ENCODE data around the gene PLCB1.

PLCB1 gene

DNA sequence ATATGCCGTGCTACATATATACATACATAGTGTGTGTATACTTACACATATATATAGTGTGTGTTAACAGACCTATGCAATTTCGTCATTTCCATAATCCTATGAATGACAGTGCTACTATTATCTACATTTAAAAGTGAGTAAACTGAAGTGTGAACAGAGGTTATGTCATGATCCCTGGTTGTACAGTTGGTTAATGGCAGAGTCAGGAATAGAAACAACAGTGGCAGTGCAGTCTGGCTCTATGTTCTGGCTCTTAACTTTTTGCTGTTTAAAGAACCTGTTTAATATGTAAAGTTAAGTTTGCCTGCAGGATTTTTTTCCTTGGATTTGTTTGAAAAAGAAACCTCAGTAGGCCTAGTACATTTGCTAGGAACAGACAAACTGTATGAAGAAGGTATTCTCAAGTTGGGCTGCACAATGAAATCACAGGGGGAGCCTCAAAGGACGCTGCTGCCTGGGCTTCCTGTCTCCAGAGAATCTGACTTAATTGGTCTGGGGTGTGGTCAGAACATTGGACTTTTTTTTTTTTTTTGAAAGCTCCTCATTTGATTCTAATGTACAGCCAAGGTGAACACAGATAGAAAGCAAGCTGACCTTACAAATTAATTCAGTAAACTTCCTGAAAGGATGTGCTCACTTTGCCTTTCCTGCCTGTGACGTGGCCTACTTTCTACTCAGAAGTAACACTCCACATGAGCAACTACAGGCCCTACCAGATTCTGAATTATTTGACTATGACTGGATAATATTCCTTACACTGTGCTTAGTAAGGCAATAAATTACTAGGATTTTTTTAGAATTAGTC, 29.4 kb downstream of the PLCB1 start:
- no peak for DNase-seq

DNA sequence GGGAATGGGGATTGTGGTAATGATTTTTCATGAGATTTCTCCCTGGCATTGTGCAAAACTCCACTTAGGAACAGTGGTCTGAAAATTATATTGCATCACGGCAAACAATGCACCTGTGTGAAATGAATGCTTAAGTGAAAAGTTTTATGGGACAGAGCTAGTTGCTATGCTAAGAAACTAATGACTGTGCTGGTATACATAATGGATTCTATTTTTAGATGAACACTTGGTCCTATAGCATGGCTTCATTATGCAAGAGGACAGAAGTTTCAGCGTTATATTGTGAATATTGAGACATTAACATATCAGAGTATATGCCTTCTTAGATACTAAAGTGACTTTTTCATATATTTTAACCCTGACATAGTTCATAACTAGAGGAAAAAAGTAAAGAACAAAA, 30.5 kb downstream of the PLCB1 start:
- DNase-seq = no peak

DNA sequence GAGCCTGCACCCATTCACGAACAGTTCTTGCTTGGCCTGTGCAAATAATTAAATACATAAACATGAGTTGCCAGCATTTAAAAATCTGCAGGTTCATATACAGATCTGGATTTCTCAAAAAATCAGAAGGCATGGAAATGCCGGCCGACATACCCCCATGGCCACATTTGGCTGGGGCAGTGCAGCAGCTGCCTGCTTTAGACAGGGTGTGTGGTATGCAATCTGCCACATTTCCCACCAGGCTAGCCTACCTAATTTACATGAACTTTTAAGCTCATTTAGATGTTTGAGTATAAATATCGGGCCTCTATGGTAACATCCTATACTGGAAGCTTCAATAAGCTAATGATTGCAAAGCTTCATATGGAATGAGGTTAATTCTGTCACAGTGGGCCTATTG, 31.5 kb downstream of the PLCB1 start:
- no peak for DNase-seq

DNA sequence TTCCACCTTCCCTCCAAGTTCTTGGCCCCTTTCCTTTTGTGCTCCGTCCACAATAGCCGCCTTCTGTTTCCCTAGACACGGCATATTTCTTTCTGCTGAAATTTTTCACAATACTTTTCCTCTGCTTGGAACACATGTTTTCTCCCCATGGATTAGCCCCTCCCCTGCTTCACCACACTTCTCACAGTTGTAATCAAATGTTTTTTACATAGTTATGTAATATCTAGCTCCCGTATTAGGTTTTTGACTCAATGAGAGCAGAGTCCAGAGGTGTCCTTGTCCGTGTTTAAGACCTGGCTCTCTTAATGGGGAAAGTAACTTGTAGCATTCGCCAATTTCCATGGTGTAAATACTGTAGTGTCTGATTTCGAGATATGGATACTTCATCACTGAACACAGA, 34.7 kb downstream of the PLCB1 start:
- DNase-seq = no peak

DNA sequence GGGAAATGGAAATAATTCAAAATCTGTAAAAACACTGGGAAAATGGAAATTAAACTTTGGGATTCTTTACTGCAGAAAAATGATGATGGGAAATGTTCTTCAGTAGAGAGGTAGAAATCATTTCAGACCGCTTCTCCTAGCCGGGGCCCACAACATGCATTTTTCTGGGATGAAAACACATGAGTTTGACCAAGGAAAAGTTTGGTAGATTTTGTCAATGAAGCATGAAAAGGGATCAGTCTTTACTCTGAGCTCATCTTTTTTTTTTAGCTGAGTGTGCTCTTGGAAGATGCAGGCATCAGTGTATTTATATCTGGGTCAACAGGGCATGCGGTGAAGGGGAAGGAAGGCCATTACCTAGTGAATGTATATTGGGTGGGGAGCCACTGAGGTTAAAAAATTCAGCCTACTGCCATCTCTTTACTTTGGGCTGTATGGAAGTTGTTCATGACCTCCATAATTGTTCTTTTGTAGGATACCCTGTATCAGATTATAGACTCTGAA, 36.8 kb downstream of the PLCB1 start:
- DNase-seq = no peak

DNA sequence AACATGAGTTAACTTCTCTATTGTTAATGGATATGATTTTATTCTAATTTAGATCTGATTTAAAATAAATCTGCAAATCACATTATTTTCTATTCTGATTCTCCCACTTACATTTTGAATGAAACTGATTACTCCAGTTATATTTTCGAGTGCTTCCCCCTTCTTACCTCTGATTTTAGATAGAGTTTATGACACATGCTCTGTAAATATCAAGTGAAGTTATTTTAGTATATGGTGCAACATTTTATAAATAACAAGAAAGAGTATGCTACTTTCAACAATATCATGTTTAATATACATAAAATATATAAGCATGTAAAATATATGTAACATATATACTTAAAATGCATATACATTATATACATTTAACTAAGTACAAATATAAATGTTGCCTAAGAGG, 38.9 kb downstream of the PLCB1 start:
- no peak for DNase-seq

DNA sequence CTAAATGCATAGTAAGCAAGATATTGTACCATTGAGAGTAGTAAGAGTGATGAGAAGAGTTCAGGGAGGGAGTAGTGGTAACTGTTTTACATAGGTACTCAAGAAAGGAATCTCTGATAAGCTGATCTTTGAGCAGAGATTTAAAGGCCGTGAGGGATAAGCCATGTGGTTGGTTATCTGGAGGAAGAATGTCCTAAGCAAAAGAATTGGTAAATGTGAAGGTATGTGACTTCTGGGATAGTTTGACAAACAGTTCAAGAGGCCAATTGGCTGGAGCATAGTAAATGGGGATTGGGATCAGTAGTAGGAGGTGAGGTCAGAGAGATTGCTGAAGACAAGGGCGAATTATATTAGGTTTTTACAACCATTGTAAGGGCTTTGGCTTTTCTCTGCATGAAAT, 40.1 kb downstream of the PLCB1 start:
- DNase-seq = no peak

DNA sequence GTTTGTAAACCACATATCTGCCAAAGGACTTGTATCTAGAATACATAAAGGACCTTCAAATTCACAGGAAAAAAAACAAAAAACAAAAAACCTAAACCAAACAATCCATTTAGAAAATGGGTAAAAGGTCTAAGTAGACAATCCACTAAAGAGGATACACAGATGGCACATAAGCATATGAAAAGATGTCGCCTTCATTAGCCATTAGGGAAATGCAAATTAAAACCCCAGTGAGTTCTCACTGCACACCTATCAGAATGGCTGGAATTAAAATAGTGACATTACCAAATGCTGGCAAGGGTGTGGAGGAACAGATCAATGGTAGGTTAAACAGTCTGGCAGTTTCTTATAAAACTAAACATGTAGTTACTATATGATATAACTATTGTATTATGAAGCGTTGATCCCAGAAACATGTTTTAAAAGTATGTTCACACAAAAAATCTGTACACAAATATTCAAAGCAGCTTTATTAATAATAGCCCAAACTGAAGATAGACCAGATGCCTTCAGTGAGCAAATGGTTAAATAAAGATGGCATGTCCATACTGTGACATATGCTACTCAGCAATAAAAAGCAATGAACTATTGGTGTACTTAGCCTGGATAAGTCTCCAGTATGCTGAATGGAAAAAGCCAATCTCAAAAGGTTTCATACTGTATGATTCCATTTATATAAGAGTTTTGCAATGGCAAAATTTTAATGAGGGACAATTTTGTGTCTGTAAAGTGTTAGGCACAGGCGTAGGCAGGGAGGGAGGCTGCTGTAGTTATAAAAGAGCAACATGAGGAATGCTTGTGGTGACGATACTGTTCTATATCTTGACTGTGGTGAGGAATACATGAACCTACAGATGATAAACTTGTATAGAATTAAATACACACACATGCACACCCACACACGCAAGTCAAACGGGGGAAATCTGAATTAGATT, 43.9 kb downstream of the PLCB1 start:
- DNase-seq = no peak

DNA sequence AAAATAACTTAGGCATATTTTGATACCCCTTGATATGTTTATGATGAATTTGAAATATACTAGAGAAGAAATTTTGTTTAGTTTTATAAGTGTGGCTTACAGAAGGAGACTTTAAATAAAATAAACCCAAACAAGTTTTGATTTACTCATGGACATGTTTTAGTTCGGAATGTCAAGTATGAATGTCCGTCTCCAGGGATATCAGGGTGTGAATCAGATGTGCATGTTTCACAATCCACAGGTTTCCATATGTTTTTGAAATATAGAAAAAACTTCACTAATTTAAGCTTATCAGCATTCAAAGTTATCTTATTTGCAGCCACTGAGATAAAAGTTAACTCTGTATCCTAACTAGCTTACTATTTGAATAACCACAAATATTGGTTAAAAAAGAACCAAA, 51.5 kb downstream of the PLCB1 start:
- no peak for DNase-seq

DNA sequence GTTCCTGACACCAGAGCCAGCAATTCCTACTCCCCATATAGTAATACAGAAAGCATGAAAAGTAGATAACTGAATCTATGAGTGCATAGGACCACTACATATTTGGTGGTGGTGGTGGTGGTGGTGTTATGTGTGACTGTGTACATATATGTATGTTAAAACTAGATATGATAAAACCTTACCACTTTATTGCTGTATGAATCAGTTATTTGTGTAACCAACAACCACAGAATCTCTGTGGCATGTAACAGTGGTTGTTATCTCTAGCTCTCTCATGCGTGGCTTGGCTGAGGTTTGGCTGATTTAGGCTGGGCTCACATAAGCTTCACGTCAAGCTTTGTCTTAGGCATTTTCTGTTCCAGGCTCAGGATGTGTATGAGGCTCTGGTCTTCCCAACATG, 55.7 kb downstream of the PLCB1 start:
- no peak for DNase-seq

DNA sequence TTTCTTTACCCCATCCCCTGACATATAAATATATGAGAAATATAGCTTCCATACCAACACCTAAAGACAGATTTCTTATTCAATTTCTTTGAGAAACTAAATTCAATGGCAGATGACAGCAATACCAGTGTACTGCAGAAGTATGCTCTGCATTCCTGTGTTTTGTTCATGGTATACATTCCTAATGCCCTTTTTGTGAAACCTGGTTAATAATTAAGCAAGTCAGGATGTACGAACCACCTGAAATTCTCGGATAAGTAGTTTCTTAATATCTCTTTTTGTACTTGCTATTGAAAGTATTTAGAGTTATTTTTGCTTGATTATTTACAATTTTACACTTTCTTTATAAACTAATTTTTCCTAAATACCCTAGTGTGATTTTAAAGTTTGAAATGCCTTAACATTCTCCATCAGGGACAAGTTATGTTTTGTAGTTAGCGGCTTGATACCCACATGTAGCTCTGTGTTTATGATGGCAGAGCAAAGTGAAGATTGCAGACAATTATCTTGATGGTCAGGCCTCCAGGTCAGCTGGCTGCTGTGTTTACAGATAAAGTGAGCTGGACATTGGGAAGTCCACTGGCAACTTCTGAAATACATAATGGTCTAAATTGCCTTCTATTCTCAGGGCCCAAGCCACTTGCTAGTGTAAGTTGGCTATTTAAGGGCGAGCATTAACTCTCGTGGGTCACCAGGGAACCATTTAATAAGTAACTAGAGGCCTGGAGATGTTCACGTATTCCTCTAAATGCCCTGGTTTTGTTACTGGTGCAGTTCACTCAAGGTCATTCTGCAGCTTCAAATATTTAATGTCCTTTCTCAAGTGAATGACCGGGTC, 58.2 kb downstream of the PLCB1 start:
- DNase-seq = no peak

DNA sequence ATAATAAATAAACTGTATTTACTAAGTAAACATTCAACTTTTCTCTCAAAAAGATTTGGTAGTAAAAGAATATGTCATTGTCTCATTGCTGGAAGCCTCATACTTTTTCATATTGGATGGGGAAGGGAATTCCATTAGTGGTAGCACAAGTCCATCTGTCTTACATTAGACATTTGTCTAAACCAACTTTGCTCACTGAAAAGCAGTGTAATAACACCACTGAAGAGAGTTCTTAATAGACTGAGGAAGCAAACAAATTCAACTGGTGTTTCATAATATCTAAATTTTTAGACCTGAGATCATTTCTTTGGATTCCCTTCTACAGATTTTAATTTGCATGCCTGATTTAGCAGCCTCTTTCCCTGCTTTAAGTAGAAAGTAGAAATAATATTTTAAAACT, 62.7 kb downstream of the PLCB1 start:
- no peak for DNase-seq

DNA sequence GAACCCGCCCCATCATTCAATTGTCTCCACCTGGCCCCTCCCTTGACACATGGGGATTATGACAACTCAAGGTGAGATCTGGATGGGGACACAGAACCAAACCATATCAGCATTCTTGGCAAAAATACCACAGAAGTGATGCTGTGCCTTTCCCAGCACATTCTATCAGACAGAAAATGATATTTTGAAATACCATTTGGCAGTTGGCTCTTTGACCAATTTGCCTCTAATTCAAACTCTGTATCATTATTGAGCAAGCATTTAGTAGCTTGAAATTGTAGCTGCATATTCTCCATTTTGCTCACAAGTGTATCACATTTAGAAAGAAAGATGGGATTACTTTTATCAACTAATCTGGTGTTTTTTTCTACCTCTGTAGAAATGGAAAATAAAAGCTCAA, 64.0 kb downstream of the PLCB1 start:
- DNase-seq = no peak

DNA sequence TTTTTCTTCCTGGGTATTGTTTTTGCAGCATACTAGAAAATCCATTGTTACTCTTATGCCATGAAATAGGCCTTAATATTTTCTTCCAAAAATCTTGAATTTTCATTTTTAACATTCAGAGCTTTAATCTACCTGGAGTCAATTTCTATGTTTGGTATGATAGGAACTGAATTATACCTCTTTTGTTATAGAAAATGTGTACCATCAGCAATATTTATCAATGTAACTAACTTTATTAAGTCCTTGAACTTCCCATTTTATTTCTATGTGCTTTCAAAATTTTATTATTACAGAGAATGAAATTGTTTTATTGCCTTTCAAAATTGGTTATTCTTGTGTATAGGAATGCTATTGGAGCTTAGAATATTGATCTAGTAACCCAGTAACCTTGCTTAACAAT, 68.2 kb downstream of the PLCB1 start:
- DNase-seq = no peak

DNA sequence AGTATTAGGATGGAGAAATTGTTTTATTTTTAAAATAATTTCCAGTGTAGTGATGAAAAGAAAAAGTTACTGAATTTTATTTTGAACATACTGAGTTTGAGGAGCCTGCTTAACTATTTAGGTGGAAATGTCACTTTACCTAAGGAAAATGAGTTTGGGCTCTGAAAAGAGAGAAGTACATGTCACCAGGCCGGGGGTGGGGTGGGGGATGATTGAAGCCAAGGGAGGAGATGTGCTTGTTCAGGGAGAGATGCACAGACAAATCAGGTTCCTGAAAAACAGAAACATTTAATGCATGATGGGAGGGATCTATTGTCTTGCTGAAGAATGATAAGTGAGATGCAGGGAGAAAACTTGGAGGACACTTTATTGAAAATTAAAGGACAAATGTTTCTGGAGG, 71.3 kb downstream of the PLCB1 start:
- DNase-seq = no peak

DNA sequence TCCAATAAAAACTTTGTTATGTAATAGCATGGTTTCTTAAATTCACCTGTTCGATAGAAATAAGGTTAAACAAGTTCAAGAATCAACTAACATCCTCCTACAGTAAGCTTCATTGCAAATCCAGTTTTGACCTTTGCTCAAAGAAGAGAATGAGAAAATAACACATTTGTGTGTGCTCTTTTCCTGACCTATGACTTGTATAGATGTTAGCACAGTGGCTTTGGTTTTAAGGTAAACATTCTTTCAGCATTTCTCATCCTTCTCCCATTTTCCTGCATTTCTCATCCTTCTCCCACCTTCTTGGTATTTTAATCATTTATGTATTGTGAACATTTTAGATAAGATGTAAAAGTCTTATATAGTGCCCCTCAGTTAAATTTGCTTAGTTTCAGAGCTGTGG, 73.9 kb downstream of the PLCB1 start:
- no peak for DNase-seq

DNA sequence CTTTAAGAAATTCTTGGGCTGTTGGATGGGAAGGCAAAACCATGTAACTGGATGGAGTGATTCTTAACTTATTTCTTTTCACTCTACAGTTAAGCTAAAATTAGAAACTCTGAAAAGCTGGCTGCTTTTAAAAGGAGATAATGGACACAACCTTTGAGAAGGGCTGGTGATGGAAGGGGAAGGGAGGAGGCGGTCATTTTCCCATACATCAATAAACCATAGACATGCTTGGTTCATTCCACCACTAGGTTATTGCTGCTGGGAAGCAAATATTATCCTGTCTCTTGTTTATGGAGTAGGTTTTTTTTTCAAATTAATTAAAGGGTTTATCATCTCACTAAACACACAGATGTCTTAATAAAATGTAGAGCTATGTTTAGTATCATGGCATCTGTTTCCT, 76.2 kb downstream of the PLCB1 start:
- no peak for DNase-seq

DNA sequence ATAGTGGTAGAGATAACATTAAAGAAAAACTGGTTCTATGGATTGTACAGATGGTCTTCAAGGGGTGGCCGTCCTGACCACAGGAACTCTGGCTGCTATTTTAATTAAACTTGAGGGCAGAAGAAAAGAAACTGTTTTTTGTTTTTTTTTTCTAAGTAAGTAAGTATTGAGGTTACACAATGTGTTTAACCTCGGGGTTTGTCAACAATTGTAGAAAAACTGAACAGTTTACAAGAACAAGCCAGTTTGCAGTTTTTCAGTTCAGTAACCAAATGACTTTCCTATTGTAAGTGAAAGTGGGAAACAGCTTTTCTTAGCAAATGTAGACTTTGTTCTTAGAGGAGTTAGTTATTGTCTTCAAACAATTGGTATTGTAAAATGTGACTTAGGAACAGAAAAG, 77.0 kb downstream of the PLCB1 start:
- DNase-seq = no peak

DNA sequence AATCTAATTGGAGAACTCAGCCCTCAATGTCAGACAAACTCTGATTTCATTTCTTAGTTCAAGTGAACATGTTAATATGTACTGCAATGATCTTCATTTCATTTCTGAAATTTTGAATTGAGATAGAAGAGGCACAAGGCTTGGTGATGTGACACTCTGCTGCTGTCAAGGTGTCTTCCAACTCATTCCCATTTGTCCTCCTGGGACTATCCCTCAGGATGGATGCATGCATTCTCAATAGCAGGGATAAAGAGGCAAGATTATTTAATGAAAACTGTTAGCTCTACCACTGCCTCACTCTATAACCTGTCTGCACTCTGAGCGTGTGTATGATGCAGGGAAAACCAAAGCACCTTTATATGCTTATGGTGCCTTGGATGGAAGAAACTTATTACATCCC, 78.7 kb downstream of the PLCB1 start:
- no peak for DNase-seq

DNA sequence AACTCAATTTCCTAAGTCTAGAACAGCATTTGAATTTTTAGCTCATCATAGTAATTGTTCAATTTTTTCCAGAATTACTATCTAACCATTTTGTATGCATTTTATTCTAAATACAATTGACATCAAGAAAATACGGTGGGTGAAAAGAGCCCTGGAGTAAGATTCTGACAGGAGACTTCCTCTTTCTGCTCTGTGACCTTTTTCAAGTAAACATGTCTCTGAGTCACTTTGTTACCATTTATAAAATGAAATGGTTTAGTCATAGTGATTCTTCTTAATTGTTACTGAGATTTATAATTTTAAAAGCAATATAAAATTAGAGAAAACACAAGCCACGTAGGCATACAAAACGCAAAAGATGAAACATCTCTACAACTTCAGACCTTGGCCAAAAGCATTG, 80.2 kb downstream of the PLCB1 start:
- no peak for DNase-seq

DNA sequence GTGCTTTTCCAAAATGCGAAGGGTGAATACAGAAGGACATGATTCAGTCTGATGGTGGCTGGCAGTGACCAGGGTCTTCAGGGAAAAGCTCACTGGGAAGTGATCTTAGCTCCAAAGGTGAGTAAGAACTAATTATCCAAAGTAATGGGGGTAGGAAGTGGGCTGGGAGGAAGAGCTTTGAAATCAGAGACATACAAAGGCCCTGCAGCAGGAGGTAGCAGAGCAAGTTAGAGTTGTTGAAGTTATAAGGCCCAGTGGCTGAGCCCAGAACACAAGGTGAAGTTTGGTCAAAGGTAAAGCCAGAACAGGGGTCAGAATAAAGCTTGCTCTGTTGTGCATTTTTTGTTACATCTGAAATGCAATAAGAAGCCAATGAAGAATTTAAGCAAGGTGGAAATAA, 81.2 kb downstream of the PLCB1 start:
- DNase-seq = no peak

DNA sequence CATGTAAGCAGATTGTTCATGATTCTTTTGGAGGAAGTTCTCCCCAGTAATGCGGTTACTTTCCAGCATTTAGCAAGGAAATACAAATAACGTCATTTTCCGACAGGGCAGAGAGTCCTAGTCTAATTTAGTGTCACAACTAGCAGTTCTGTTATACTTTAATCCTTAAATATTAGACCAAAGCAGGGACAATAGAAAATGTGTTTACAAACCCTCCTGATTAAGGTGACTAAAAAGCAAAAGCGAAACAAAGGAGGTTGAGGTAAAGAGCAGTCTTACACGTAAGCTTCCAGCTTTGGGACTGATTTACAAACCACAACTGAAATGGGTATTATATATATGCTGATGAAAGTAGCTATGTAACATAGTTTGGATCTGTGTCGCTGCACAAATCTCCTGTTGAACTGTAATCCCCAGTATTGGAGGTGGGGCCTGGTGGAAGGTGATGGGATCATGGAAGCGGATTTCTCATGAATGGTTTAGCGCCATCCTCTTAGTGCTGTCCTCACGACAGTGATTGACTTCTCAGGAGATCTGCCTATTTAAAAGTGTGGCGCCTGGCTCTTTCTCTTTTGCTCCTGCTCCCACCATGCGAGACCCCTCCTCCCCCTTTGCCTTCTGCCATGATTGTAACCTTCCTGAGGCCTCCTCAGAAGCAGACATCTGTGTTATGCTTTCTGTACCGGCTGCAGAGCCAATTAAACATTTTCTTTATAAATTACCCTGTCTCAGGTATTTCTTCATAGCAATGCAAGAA, 81.9 kb downstream of the PLCB1 start:
- no peak for DNase-seq
